ENCODE data around the gene CALM3. TPM values are rescaled to one million over a fixed set of nuclear protein-coding genes. Genes with fewer than 3 reads are reported as not detected.

CALM3 gene
- total and polyA plus RNA-seq, 2 of the 13 experiments (the other 11 are each of a cell fraction or from before 2014, with no cell fraction given): 239 to 258 TPM

DNA sequence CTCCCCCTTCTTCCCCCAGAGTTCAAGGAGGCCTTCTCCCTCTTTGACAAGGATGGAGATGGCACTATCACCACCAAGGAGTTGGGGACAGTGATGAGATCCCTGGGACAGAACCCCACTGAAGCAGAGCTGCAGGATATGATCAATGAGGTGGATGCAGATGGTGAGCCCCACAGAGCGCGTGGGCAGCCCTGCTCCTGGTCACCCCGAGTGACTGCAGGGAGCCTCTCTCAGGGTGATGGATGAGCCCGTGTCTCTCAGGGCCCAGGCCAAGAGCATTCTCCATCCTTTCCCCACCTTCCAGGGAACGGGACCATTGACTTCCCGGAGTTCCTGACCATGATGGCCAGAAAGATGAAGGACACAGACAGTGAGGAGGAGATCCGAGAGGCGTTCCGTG, 7.0 kb downstream of the CALM3 start:
- no peaks in the 10 kb centered on the region for H3K9me3 ChIP-seq (ENCODE audit: low read length)
- intact Hi-C loops (cut with micrococcal nuclease; ENCODE audit: unreplicated experiment) (no loop called here), in situ Hi-C loops (cut with HindIII; ENCODE audit: extremely low pct_ligation_motif_present, low pct_unique_long_range_greater_than_20kb) (no loop called here)
- H3K27ac ChIP-seq (ENCODE audit: extremely low read length, insufficient read depth, low read length): no peak overlapping the region
- H3K4me3 ChIP-seq (replicated peaks in 1 of 3; ENCODE audit: insufficient read depth in 1 of 3, low read depth in 2 of 3, low read length in 3 of 3): no peak overlapping the region
- H3K4me1 ChIP-seq (ENCODE audit: insufficient read depth, low read length): peaks cover 29% of the 10 kb centered on the region
- no peak overlapping the region for H3K4me2 ChIP-seq (ENCODE audit: low read depth, low read length)
- ChIA-PET CTCF (ENCODE audit: low intra/inter-chr PET ratio, low total read pairs) (no interaction called here), POLR2A (no interaction called here)
- 97% methylated on average over 5 of the region's 9 CpGs for WGBS (ENCODE audit: low lambda C conversion rate)
- FAIRE-seq (no peak), ATAC-seq (no peak), DNase-seq (ENCODE audit: low spot score) (no peak)
- H3K79me2 ChIP-seq (ENCODE audit: insufficient read depth, low read length): peaks cover 21% of the 10 kb centered on the region
- H2AFZ ChIP-seq (ENCODE audit: low read length): no peak overlapping the region
- no peak overlapping the region for H3K9ac ChIP-seq (ENCODE audit: insufficient read depth, low read depth, low read length)
- no peaks in the 10 kb centered on the region for H3K27me3 ChIP-seq (ENCODE audit: control insufficient read depth in 1 of 2, insufficient read depth in 2 of 2, low read length in 2 of 2)
- TF ChIP-seq CEBPB (IDR thresholded peaks at IDR 0.05; ENCODE audit: borderline replicate concordance, low read depth, low read length) (no peak), ZNF570 (CRISPR knock-in tag; IDR thresholded peaks at IDR 0.05; ENCODE audit: borderline replicate concordance) (no peak), FLYWCH1 (CRISPR knock-in tag; IDR thresholded peaks at IDR 0.05) (no peak), EHMT2 (IDR thresholded peaks at IDR 0.05; ENCODE audit: borderline replicate concordance, low read depth, low read length) (no peak), ZNF343 (CRISPR knock-in tag; IDR thresholded peaks at IDR 0.05) (no peak)
- TF ChIP-seq, protein P1, sequence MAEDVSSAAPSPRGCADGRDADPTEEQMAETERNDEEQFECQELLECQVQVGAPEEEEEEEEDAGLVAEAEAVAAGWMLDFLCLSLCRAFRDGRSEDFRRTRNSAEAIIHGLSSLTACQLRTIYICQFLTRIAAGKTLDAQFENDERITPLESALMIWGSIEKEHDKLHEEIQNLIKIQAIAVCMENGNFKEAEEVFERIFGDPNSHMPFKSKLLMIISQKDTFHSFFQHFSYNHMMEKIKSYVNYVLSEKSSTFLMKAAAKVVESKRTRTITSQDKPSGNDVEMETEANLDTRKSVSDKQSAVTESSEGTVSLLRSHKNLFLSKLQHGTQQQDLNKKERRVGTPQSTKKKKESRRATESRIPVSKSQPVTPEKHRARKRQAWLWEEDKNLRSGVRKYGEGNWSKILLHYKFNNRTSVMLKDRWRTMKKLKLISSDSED (CRISPR knock-in tag; IDR thresholded peaks at IDR 0.05): no peak
- BruUV-seq (replicated peaks): no TSS peak
- H3K36me3 ChIP-seq (replicated peaks in 1 of 2; ENCODE audit: control insufficient read depth in 1 of 2, insufficient read depth in 2 of 2, low read length in 2 of 2): peaks cover 30 to 55% of the 10 kb centered on the region in 2 experiments; a peak in 4 of 5 replicates
- H4K20me1 ChIP-seq (ENCODE audit: insufficient read depth, low read length): peaks cover 15% of the 10 kb centered on the region; the same call in 1 of the 2 replicates

DNA sequence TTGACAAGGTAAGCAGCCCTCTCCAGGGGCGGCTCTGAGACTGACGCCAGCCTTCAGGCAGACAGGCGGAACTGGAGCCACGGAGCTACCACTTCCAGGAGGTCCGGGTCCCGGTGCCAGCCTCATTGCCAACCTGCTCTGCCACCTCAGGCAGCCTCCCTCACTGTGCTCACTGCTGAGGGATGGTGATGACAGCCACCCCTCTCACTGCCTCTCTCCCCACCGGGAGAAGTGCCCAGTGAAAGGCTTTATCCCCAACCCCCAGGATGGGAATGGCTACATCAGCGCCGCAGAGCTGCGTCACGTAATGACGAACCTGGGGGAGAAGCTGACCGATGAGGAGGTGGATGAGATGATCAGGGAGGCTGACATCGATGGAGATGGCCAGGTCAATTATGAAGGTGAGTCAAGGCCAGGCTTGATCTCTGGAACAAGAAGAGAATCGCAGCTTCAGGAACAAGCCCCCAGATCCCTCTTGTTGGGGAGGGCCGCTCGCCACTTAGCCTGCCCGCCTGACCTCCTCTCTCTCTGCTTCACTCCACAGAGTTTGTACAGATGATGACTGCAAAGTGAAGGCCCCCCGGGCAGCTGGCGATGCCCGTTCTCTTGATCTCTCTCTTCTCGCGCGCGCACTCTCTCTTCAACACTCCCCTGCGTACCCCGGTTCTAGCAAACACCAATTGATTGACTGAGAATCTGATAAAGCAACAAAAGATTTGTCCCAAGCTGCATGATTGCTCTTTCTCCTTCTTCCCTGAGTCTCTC, 7.6 kb downstream of the CALM3 start:
- WGBS (ENCODE audit: low lambda C conversion rate): 96% methylated on average over 27 of the region's 27 CpGs
- Histone ChIP-seq H3K4me3 (replicated peaks in 1 of 3; ENCODE audit: insufficient read depth in 1 of 3, low read depth in 2 of 3, low read length in 3 of 3) (no peak overlapping the region), H3K9me3 (ENCODE audit: low read length) (no peaks in the 10 kb centered on the region), H3K4me2 (ENCODE audit: low read depth, low read length) (no peak overlapping the region), H4K20me1 (ENCODE audit: insufficient read depth, low read length) (peaks cover 10% of the 10 kb centered on the region; the same call in 1 of the 2 replicates), H3K9ac (ENCODE audit: insufficient read depth, low read depth, low read length) (no peak overlapping the region), H3K79me2 (ENCODE audit: insufficient read depth, low read length) (peaks cover 15% of the 10 kb centered on the region), H3K36me3 (replicated peaks in 1 of 2; ENCODE audit: control insufficient read depth in 1 of 2, insufficient read depth in 2 of 2, low read length in 2 of 2) (peaks cover 30 to 55% of the 10 kb centered on the region in 2 experiments; a peak in 4 of 5 replicates), H3K27me3 (ENCODE audit: control insufficient read depth in 1 of 2, insufficient read depth in 2 of 2, low read length in 2 of 2) (no peaks in the 10 kb centered on the region), H2AFZ (ENCODE audit: low read length) (no peak overlapping the region), H3K27ac (ENCODE audit: extremely low read length, insufficient read depth, low read length) (no peak overlapping the region), H3K4me1 (ENCODE audit: insufficient read depth, low read length) (peaks cover 23% of the 10 kb centered on the region)
- ChIA-PET CTCF (ENCODE audit: low intra/inter-chr PET ratio, low total read pairs) (no interaction called here), POLR2A (no interaction called here)
- intact Hi-C loops (cut with micrococcal nuclease; ENCODE audit: unreplicated experiment) (no loop called here), in situ Hi-C loops (cut with HindIII; ENCODE audit: extremely low pct_ligation_motif_present, low pct_unique_long_range_greater_than_20kb) (no loop called here)
- TF ChIP-seq, protein P2, sequence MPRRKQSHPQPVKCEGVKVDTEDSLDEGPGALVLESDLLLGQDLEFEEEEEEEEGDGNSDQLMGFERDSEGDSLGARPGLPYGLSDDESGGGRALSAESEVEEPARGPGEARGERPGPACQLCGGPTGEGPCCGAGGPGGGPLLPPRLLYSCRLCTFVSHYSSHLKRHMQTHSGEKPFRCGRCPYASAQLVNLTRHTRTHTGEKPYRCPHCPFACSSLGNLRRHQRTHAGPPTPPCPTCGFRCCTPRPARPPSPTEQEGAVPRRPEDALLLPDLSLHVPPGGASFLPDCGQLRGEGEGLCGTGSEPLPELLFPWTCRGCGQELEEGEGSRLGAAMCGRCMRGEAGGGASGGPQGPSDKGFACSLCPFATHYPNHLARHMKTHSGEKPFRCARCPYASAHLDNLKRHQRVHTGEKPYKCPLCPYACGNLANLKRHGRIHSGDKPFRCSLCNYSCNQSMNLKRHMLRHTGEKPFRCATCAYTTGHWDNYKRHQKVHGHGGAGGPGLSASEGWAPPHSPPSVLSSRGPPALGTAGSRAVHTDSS (CRISPR knock-in tag; conservative IDR thresholded peaks at IDR 0.05): no peak
- TF ChIP-seq PCBP2 (optimal IDR thresholded peaks at IDR 0.05; ENCODE audit: low read depth, low read length, poor library complexity, severe bottlenecking) (no peak), AGO2 (optimal IDR thresholded peaks at IDR 0.05; ENCODE audit: low read depth, low read length) (peak; percentile 55)
- FAIRE-seq: no peak
- no peak for DNase-seq (ENCODE audit: low spot score)
- BruUV-seq (replicated peaks): no TSS peak
- no peak for ATAC-seq

All from HepG2 (cell line).